Measurements from ENCODE around the gene CCN2.

Gene CCN2

DNA sequence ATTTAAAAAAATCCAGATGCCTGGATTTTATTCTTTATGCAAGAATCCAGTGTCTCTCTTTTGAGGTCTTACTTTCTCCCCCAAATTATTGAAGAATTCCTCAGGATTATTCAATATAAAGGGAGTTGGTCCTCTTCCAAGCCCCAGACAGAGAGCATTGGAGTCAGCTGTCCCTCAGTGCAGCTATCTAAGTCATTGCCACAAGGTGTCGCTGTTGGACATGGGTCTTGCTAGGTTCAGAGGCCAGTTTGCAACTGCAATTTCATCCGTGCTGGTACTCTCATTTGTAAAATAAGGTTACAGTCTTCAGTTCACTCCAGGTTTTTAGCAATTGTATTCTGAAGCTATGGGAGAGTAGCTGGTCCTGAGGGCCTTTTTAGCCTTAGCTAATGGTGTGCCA lies 27.8 kb downstream of the CCN2 start:
- peaks cover 5% of the 10 kb centered on the region for H3K27me3 ChIP-seq
- H3K27ac ChIP-seq: no peak overlapping the region
- no peaks in the 10 kb centered on the region for H3K4me1 ChIP-seq (ENCODE audit: control insufficient read depth in 1 of 2, insufficient read depth in 1 of 2, low read depth in 1 of 2, low read length in 1 of 2)
- H3K36me3 ChIP-seq: no peaks in the 10 kb centered on the region
- H3K4me3 ChIP-seq (ENCODE audit: low read depth in 1 of 2, low read length in 1 of 2): no peak overlapping the region
- H3K9me3 ChIP-seq: peaks cover 5% of the 10 kb centered on the region
- TF ChIP-seq, protein P1, sequence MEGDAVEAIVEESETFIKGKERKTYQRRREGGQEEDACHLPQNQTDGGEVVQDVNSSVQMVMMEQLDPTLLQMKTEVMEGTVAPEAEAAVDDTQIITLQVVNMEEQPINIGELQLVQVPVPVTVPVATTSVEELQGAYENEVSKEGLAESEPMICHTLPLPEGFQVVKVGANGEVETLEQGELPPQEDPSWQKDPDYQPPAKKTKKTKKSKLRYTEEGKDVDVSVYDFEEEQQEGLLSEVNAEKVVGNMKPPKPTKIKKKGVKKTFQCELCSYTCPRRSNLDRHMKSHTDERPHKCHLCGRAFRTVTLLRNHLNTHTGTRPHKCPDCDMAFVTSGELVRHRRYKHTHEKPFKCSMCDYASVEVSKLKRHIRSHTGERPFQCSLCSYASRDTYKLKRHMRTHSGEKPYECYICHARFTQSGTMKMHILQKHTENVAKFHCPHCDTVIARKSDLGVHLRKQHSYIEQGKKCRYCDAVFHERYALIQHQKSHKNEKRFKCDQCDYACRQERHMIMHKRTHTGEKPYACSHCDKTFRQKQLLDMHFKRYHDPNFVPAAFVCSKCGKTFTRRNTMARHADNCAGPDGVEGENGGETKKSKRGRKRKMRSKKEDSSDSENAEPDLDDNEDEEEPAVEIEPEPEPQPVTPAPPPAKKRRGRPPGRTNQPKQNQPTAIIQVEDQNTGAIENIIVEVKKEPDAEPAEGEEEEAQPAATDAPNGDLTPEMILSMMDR (IDR thresholded peaks at IDR 0.05): no peak

GRCh38 chr6:131920656-131921055 lies 30.5 kb downstream of the CCN2 start:
- no peaks in the 10 kb centered on the region for H3K36me3 ChIP-seq
- H3K27me3 ChIP-seq: peaks cover 27% of the 10 kb centered on the region
- no peak overlapping the region for H3K4me3 ChIP-seq (ENCODE audit: low read depth in 1 of 2, low read length in 1 of 2)
- TF ChIP-seq, protein P1 (IDR thresholded peaks at IDR 0.05): no peak
- peaks cover 5% of the 10 kb centered on the region for H3K9me3 ChIP-seq
- H3K4me1 ChIP-seq (ENCODE audit: control insufficient read depth in 1 of 2, insufficient read depth in 1 of 2, low read depth in 1 of 2, low read length in 1 of 2): no peaks in the 10 kb centered on the region
- no peak overlapping the region for H3K27ac ChIP-seq

GRCh38 chr6:131918650-131919355 lies 32.4 kb downstream of the CCN2 start:
- H3K27ac ChIP-seq: no peak overlapping the region
- peaks cover 26% of the 10 kb centered on the region for H3K27me3 ChIP-seq
- peaks cover 5% of the 10 kb centered on the region for H3K9me3 ChIP-seq
- H3K36me3 ChIP-seq: no peaks in the 10 kb centered on the region
- TF ChIP-seq, protein P1 (IDR thresholded peaks at IDR 0.05): no peak
- no peaks in the 10 kb centered on the region for H3K4me1 ChIP-seq (ENCODE audit: control insufficient read depth in 1 of 2, insufficient read depth in 1 of 2, low read depth in 1 of 2, low read length in 1 of 2)
- H3K4me3 ChIP-seq (ENCODE audit: low read depth in 1 of 2, low read length in 1 of 2): no peak overlapping the region

GRCh38 chr6:131917763-131918649 lies 33.2 kb downstream of the CCN2 start:
- no peaks in the 10 kb centered on the region for H3K9me3 ChIP-seq
- H3K4me1 ChIP-seq (ENCODE audit: control insufficient read depth in 1 of 2, insufficient read depth in 1 of 2, low read depth in 1 of 2, low read length in 1 of 2): no peaks in the 10 kb centered on the region
- TF ChIP-seq, protein P1 (IDR thresholded peaks at IDR 0.05): no peak
- H3K4me3 ChIP-seq (ENCODE audit: low read depth in 1 of 2, low read length in 1 of 2): no peak overlapping the region
- no peak overlapping the region for H3K27ac ChIP-seq
- H3K36me3 ChIP-seq: no peaks in the 10 kb centered on the region
- H3K27me3 ChIP-seq: peaks cover 34% of the 10 kb centered on the region

GRCh38 chr6:131917318-131917717 lies 33.9 kb downstream of the CCN2 start:
- TF ChIP-seq, protein P1 (IDR thresholded peaks at IDR 0.05): no peak
- Histone ChIP-seq H3K36me3 (no peaks in the 10 kb centered on the region), H3K27me3 (peaks cover 39% of the 10 kb centered on the region), H3K4me3 (ENCODE audit: low read depth in 1 of 2, low read length in 1 of 2) (no peak overlapping the region), H3K9me3 (no peaks in the 10 kb centered on the region), H3K27ac (no peak overlapping the region), H3K4me1 (ENCODE audit: control insufficient read depth in 1 of 2, insufficient read depth in 1 of 2, low read depth in 1 of 2, low read length in 1 of 2) (no peaks in the 10 kb centered on the region)
